Measurements from ENCODE around the gene TXNDC11. TPM values are rescaled to one million over a fixed set of nuclear protein-coding genes. Genes with fewer than 3 reads are reported as not detected.

TXNDC11 gene
- total RNA-seq, 1 donor from 2014 or later: 52.7 TPM

DNA sequence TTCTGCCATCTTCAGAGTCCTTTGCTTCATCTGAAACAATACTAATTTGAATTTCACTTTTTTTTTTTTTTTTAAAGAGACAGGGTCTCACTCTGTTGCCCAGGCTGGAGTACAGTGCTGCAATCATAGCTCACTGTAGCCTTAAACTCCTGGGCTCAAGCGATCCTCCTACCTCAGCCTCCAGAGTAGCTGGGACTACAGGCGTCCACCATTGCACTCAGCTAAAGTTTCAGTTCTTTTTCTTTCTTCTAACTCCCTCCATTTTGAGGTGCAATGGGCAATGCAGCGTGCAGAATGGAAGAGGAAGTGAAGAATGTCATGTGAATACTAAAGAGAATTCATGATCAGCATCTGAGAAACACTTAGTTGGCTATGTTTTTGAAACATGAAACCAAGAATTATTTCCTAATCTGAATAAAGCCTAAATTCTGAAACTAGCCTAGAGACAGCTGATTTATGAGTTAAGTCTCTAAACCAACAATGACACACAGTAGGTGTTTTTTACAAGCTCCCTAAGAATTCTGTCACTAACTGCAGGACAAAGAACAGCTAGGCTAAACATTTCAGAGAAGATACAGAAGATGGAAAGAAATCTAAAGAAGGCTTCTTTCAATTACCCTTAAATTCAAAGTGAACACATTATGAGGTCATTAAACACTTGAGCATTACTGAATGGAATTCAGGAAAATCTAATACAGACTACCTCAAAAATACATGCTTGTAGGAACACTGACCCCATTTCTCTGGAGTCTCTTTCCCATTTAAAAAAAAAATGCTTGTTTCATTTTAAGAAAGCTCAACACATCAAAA, 53.4 kb downstream of the TXNDC11 start:
- H3K4me3 Mint-ChIP-seq: no peak overlapping the region

DNA sequence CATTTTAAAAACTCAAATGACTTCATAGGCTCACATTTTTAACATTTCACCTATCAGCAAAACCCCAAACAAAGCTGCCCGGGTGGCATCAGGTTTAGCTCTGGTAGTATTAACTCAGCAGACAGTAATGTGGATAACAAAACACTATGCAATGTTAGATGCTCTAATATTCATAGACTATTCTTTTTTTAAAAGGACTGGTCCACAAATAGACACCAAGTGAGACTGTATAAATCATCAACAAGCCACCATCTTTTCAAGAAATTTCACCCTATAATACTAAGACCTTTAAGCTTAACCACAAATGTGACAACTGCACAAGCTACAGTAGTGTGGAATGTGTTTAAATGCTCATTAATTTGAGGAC, 54.2 kb downstream of the TXNDC11 start:
- intact Hi-C loops (cut with micrococcal nuclease): loop anchor here (2.0 kb wide), 1 partner anchor 26 kb away; no protein-coding TSS in a partner anchor
- H3K9me3 Mint-ChIP-seq: no peaks in the 10 kb centered on the region
- H3K4me1 Mint-ChIP-seq (ENCODE audit: low read depth): peaks cover 27% of the 10 kb centered on the region
- H3K4me3 Mint-ChIP-seq: no peak overlapping the region
- H3K27ac Mint-ChIP-seq: no peak overlapping the region
- no peaks in the 10 kb centered on the region for H3K27me3 Mint-ChIP-seq (ENCODE audit: insufficient read depth)
- H3K36me3 Mint-ChIP-seq (ENCODE audit: low read depth): peaks cover 53% of the 10 kb centered on the region
- DNase-seq (ENCODE audit: low spot score): no peak

More for the DNA sequence above, 53.4 kb downstream of the TXNDC11 start:
- intact Hi-C loops (cut with micrococcal nuclease): loop anchor here (2.0 kb wide), 1 partner anchor 26 kb away; no protein-coding TSS in a partner anchor
- Mint-ChIP-seq H3K9me3 (no peaks in the 10 kb centered on the region), H3K4me1 (ENCODE audit: low read depth) (peaks cover 26% of the 10 kb centered on the region), H3K27me3 (ENCODE audit: insufficient read depth) (no peaks in the 10 kb centered on the region), H3K36me3 (ENCODE audit: low read depth) (peaks cover 49% of the 10 kb centered on the region), H3K27ac (peak overlapping the region; percentile 6)
- DNase-seq (ENCODE audit: low spot score): no peak

DNA sequence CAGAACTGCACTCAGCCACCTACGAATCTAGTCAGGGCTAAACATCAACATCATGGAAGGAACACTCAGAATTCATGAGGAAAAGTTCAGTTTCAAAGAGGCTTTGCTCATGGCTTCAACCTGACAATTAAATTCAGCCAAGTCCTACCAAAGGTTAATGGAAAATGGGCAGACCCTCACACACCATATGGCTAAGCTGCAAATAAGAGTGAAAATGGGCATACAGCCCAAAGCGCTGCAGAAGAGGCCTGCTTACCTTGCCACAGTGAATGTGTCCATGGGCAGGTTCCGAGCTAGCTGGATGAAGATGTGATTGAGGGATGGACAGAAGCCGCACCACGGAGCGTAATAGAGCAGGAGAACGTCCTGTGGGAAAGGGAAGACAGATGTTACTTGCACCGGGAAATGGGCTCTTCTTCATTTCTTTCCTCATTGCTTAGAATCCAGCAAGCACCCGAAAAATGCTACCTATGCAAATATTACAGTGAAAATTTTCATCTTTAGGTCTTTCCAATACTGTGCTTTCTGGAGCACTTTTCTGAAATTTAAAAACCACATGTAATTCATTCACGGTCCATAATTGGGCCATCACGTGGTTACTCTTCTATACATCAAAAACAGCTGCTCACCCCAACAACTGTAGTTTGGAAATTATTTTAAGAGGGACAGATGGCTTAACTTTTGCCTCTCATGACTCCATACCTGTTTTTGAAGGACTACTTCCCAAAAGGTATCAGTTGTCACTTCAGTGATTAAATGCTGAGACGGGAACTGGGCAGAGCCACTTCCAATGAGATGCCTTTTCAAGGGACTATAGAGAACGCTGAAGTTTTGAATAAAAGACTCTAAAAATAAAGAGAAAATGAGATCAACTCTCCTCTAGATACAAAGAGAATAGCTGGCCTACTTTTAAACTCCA, 54.8 kb downstream of the TXNDC11 start:
- Mint-ChIP-seq H3K36me3 (ENCODE audit: low read depth) (peaks cover 58% of the 10 kb centered on the region), H3K9me3 (no peaks in the 10 kb centered on the region), H3K4me3 (no peak overlapping the region), H3K27me3 (ENCODE audit: insufficient read depth) (no peaks in the 10 kb centered on the region), H3K4me1 (ENCODE audit: low read depth) (peaks cover 32% of the 10 kb centered on the region), H3K27ac (peak overlapping the region; percentile 55)
- intact Hi-C loops (cut with micrococcal nuclease): loop anchor here (2.0 kb wide), 1 partner anchor 27 kb away; no protein-coding TSS in a partner anchor
- DNase-seq (ENCODE audit: low spot score): no peak

DNA sequence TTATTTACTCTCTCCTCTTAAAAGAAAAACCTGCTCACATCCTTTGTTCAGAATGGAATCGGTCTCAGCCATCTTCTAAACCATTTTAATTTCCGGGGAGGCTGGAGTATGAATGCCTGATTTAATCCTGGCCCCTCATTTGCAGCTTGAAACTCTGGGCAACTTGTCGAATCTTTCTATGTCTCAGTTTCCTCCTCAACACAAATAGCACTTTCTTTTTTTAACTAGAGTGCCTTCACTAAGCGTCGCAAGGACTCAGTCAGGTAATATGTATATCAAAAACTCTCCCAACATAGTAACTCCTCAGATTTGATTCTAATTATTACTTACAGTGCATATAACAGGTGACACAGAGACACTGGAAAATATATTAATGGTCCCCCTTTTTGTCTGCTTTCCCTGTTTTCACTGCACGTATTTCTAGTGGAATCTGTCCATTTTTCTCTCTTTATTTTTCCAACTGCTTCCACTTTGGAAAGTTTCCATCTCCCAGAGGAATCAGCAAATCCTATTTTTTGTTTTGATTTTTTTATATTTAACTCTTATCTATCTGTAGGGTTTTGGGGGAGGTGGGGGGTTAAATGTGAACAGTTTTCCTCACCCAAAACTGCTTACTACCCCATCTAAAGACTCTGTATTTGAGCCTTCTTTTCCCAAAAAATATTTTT, 55.8 kb downstream of the TXNDC11 start:
- peaks cover 57% of the 10 kb centered on the region for H3K36me3 Mint-ChIP-seq (ENCODE audit: low read depth)
- peaks cover 42% of the 10 kb centered on the region for H3K4me1 Mint-ChIP-seq (ENCODE audit: low read depth)
- intact Hi-C loops (cut with micrococcal nuclease): no loop called here
- no peak for DNase-seq (ENCODE audit: low spot score)
- H3K27ac Mint-ChIP-seq: no peak overlapping the region
- H3K27me3 Mint-ChIP-seq (ENCODE audit: insufficient read depth): no peaks in the 10 kb centered on the region
- H3K9me3 Mint-ChIP-seq: no peaks in the 10 kb centered on the region
- H3K4me3 Mint-ChIP-seq: no peak overlapping the region

DNA sequence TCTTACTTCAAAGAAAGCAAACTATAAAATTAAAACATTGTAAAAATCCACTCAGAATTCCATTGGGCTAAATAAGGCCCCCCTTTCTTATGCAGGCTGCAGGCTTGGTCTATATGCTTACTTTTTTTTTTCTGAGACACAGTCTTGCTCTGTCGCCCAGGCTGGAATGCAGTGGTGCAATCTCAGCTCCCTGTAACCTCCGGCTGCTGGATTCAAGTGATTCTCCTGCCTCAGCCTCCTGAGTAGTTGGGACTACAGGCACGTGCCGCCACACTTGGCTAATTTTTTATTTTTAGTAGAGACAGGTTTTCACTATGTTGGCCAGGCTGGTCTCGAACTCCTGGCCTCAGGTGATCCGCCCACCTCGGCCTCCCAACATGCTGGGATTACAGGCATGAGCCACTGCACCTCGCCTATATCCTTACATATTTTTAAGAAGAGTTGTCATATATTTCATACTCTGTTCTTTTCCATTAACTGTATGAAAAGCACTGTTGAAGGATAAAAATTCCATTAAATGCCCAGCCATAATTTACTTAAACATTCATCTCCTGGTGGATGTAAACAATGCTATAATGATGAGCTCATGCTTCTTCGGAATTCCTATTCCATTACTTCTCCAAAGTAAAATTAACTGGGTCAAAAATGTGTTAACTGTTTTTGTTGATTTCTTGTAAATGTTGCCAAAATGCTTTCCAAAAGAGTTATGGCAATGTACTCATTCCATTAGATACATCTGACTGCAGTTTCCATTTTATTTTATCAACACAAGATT, 56.6 kb downstream of the TXNDC11 start:
- no peak overlapping the region for H3K4me3 Mint-ChIP-seq

DNA sequence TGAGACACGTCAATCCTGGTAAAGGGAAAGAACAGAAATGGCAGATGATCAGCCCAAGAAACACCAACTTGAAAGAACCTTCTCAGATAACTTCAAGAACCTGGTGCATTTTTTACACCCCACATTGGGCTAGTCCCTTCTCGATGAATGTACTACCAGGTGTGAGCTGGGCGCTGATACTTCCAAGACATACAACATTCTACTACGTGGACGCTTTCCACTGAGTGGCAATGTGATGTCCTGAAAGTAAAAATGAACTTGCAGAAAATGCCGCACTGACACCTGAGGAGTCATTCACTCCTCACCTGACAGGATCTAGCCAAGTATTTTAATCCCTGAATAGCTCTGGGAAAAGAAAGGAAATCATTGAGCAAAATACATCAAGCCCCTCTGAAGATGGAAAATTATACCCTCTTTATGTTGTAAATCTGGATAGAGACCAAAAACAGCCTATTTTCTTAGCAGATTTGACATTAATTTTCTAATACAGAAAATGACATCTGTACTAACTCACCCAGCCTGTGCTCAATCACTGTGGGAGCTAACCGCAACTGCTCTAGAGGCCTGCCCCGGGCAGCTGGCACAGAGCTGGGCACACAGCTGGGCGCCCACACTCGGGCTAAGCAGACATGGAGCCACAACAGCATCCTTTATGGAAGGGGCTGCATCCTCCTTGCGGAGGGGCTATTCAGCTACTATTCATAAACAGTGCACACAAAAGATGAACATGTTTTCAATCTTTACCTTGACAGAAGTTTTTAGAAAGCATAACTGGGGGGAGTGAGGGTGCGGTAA, 58.2 kb downstream of the TXNDC11 start:
- Mint-ChIP-seq H3K9me3 (no peaks in the 10 kb centered on the region), H3K27ac (no peak overlapping the region), H3K36me3 (ENCODE audit: low read depth) (peaks cover 55% of the 10 kb centered on the region), H3K4me1 (ENCODE audit: low read depth) (peaks cover 49% of the 10 kb centered on the region), H3K4me3 (no peak overlapping the region), H3K27me3 (ENCODE audit: insufficient read depth) (no peaks in the 10 kb centered on the region)
- no peak for DNase-seq (ENCODE audit: low spot score)
- intact Hi-C loops (cut with micrococcal nuclease): no loop called here

More for the DNA sequence above, 56.6 kb downstream of the TXNDC11 start:
- Mint-ChIP-seq H3K4me1 (ENCODE audit: low read depth) (peaks cover 48% of the 10 kb centered on the region), H3K36me3 (ENCODE audit: low read depth) (peaks cover 55% of the 10 kb centered on the region), H3K27me3 (ENCODE audit: insufficient read depth) (no peaks in the 10 kb centered on the region), H3K9me3 (no peaks in the 10 kb centered on the region), H3K27ac (no peak overlapping the region)
- intact Hi-C loops (cut with micrococcal nuclease): no loop called here
- DNase-seq (ENCODE audit: low spot score): no peak

DNA sequence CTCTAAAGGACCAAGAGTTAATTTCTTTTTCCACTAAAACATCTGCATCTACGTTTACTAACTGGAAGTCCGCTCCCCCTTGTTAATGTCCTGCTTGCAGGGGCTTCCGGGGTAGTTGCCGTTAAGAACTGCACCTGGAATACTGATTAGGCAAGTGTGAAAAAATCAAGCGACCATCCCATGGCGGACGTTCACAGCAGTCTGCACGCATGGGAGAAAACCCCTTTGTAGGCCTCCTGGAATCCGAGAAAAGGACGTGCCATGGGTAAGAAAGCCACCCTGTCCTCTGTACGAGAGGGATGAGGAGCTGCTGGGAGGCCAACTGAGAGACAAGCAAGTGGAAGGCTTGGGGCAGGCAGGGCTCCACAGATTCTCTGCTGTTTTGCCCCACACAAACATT, 59.5 kb downstream of the TXNDC11 start:
- H3K4me3 Mint-ChIP-seq: no peak overlapping the region
- H3K27me3 Mint-ChIP-seq (ENCODE audit: insufficient read depth): no peaks in the 10 kb centered on the region
- peaks cover 45% of the 10 kb centered on the region for H3K4me1 Mint-ChIP-seq (ENCODE audit: low read depth)
- H3K36me3 Mint-ChIP-seq (ENCODE audit: low read depth): peaks cover 58% of the 10 kb centered on the region
- no peak for DNase-seq (ENCODE audit: low spot score)
- intact Hi-C loops (cut with micrococcal nuclease): no loop called here
- peak overlapping the region; percentile 61 for H3K27ac Mint-ChIP-seq
- no peaks in the 10 kb centered on the region for H3K9me3 Mint-ChIP-seq

DNA sequence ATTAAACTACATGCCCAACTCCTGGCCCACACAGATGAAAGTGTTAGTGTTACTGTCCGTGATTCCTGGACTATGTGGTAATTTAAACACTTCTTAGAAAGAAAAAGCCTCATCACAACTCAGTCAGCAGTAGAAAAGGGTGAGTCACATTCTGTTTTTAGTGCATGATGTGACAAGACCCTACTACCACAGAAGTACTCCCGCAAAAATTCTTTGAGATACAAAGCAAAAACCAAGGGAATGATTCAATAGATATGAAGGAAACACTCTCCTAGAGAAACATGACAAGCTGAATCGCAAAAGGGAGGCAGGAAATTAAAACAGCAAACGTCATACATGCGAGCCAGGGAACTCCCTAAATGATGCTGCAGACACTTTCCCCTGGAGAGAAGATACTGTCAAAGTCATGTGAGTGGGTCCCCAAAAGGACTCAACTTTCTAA, 60.0 kb downstream of the TXNDC11 start:
- DNase-seq (ENCODE audit: low spot score): no peak
- no peak overlapping the region for H3K4me3 Mint-ChIP-seq
- H3K4me1 Mint-ChIP-seq (ENCODE audit: low read depth): peaks cover 45% of the 10 kb centered on the region
- H3K9me3 Mint-ChIP-seq: no peaks in the 10 kb centered on the region
- H3K36me3 Mint-ChIP-seq (ENCODE audit: low read depth): peaks cover 57% of the 10 kb centered on the region
- intact Hi-C loops (cut with micrococcal nuclease): no loop called here
- H3K27ac Mint-ChIP-seq: peak overlapping the region; percentile 61
- no peaks in the 10 kb centered on the region for H3K27me3 Mint-ChIP-seq (ENCODE audit: insufficient read depth)

DNA sequence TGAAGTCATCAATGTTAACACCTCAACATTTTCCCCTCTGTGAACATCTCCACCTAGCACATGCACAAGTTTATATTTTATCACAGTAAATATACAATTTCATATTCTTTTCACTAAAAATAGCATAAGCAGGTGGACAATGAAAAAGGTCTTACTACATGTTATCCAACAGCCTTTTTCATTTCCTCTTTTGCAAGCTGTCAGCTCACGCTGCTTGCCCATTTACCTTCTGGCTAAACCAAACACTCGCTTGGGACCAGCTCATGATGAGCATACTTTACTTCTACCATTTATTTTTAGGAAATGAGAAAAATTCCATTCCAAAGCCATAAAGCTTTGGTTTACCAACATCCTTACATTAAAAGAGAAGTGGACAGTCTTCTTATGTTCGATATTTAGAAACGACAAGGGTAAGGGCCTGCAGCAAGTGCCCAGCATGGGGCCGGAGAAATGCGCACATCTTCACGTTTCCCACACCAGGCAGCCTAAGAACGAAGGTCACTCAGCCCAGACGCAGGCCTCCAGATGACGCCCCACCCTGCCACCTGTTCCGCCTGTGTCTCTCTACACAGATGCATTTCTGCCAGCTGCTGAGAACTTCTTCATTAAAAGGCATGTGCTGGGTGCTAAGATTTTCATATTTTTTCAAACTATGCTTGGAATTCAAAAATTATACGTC, 60.5 kb downstream of the TXNDC11 start:
- intact Hi-C loops (cut with micrococcal nuclease): no loop called here
- DNase-seq (ENCODE audit: low spot score): no peak
- Mint-ChIP-seq H3K27me3 (ENCODE audit: insufficient read depth) (no peaks in the 10 kb centered on the region), H3K9me3 (no peaks in the 10 kb centered on the region), H3K4me3 (peak overlapping the region; percentile 24), H3K27ac (peak overlapping the region; percentile 65), H3K4me1 (ENCODE audit: low read depth) (peaks cover 45% of the 10 kb centered on the region), H3K36me3 (ENCODE audit: low read depth) (peaks cover 54% of the 10 kb centered on the region)

DNA sequence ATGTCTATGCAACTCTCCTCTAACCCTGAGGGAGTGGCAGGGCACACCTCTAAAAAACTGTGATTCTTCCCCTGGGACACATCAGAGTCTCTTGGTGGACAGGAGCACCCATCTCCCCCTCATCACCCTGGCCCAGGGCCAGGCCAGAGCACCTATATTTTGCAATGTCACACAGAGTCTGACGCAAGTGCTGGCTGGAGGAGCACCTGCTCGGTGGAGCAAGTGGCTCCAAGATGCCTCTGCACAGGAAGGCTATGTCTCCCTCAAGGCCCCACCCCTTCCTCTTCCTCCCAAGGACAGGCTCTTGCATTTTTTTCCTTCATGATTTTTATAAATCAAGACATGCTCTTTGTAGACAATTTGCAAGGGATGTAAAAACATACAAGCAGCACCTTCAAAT, 61.1 kb downstream of the TXNDC11 start:
- Mint-ChIP-seq H3K36me3 (ENCODE audit: low read depth) (peaks cover 50% of the 10 kb centered on the region), H3K27ac (peak overlapping the region; percentile 65), H3K4me1 (ENCODE audit: low read depth) (peaks cover 45% of the 10 kb centered on the region), H3K9me3 (no peaks in the 10 kb centered on the region), H3K27me3 (ENCODE audit: insufficient read depth) (no peaks in the 10 kb centered on the region), H3K4me3 (peak overlapping the region; percentile 24)
- intact Hi-C loops (cut with micrococcal nuclease): no loop called here
- DNase-seq (ENCODE audit: low spot score): no peak
